HG03439 (cell line): ENCODE results near the gene ACKR2.
A peak's percentile ranks its signal among the peaks of the same experiment; 100 is the strongest.

Experiments used
- ATAC-seq: cut with Tn5 transposase; IDR thresholded peaks from one replicate; pipeline ENCODE4 v1.9.1; 2021; ENCODE audit warnings: mild to moderate bottlenecking, moderate library complexity; ENCODE audit not compliant: unreplicated experiment

ACKR2 gene

DNA sequence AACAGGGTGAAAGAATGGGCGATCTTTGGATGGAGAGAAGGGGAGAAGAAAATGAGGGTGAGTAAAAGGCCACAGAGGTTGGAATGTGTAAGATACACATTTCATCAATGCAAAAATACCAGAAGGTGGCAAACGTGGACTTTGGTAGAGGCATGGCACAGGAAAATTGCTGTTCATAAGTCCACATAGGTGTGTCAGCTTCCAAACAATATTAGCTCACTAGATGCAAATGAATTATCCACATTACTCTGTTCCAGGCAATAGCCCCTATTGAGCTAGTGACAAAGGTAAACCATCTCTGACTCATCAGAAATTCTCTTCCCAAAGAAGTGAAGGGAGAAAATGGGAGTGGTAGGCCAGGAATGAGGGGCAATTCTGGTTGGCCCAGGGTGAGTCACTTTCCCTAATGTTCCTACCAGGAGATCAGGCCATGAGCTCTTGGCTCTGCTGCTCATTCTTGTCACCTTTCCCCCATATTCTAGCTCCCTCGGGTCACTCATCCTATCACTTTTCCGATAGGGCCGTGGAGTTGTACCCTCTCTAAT is 19.9 kb downstream of the ACKR2 start:
- ATAC-seq = no peak

- ATAC-seq = no peak
Measured at GRCh38 chr3:42829628-42830436, 20.6 kb downstream of the ACKR2 start.

GRCh38 chr3:42830437-42831320 is 21.4 kb downstream of the ACKR2 start:
- no peak for ATAC-seq

DNA sequence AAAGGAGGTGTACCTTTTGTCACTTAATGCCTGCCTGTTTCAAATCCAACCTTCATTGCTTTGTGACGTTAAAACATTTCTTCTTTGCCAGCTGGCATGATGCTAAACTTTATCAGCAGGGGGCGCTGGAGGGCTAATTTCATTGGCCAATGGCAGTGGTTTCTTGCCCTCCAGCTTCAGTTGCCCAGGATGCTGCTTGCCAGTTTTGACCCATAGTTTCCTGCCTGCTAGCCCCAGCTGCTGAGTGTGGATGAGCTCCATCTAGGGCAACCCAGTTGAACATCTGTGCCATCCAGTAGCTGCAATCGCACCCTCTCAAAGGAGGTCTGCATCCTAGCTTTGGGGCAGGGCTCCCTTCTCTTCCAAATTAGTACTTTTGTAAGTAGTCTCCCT is 22.1 kb downstream of the ACKR2 start:
- no peak for ATAC-seq

- ATAC-seq = no peak
Measured at GRCh38 chr3:42836150-42837123, 27.2 kb downstream of the ACKR2 start.

- no peak for ATAC-seq
Measured at GRCh38 chr3:42838571-42838970, 29.3 kb downstream of the ACKR2 start.

DNA sequence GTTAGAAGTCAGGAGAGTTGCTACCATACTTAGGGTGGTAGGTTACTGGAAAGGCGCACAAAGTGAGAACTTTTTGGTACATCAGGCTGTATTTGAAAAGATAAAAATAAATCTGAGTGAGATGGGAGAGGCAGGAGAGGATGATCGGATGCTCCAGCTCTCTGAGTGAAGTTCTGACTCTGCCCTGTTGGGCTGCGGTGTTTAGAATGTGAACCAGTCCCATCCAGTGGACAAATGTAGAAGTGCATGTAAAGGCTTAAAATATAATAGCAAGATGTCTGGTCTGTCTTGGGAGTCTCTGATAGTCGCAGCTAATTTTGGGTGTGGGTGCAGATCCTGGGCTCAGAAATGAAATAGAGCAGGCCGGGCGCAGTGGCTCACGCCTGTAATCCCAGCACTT is 30.4 kb downstream of the ACKR2 start:
- peak; percentile 97 for ATAC-seq

GRCh38 chr3:42841332-42841731 is 32.1 kb downstream of the ACKR2 start:
- no peak for ATAC-seq

- ATAC-seq = no peak
Measured at GRCh38 chr3:42843713-42844411, 34.6 kb downstream of the ACKR2 start.

- no peak for ATAC-seq
Measured at GRCh38 chr3:42844412-42844713, 35.1 kb downstream of the ACKR2 start.

- no peak for ATAC-seq
Measured at GRCh38 chr3:42844815-42845214, 35.6 kb downstream of the ACKR2 start.

GRCh38 chr3:42846685-42847522 is 37.7 kb downstream of the ACKR2 start:
- ATAC-seq = peak; percentile 69

DNA sequence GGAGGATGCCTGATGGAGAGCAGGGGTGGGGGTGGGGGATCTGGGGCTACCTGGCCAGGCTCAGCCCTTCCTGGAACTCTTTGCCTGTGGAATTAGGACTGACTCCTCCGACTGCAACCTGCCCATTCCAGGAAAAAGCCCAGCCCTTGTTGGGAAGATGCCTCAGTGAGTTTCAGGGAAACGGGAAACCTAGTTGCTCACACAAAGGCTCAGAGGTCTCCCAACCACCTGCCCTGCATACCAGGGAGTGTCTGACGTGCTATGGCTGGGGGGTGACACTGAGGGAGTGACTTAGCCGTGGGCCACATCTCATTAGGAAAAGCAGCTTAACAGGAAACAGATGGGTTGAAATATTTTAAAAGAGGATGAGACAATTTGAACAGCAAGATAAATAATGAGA is 38.5 kb downstream of the ACKR2 start:
- no peak for ATAC-seq

GRCh38 chr3:42849017-42849416 is 39.8 kb downstream of the ACKR2 start:
- ATAC-seq = no peak

DNA sequence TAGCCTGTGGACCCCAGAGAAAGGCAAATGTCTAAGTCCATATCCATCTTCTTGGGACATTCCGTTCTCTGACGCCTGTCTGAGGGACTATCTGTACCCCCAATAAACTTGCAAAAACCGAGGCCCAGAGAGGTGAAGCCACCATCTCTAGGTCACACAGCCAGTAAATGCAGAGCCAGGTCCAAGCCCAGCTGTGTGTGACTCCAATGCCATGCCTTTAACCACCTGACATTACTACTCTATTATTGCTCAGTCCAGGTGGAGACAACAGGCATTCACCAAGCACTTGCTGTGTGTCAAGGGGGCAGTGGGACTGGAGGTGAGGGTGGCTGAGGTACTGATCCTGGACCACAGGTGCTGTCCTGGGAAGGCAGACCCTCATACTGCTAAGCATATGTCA is 41.0 kb downstream of the ACKR2 start:
- ATAC-seq = no peak

DNA sequence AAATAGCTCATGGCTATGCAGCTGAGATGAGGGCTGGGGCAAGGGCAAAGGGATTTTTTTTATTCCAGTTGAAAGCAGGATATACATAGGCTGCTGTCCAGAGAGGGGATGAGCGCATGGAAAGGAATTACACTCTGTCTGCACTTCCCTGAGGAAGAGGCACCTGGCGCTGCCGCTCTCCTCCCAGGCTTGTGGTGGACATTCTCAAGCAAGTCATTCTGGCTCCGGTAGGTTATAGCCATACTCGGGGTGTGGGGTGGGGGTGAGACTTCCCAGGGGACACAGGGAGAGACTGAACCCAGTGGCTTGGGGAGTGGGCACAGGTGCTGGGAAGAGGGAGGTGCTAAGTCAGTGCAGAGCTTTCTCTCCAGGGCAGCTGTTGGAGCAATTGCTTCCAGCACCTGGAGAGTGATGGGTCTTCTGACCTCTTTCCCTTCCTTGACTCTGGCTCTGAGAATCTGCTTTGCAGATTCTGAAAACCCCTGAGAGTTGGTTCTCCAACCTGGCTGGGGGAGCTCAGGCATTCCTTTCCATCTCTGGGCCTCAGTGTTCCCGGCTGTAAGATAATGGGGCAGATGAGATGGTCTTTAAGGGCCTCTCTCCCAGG is 42.1 kb downstream of the ACKR2 start:
- ATAC-seq = no peak

DNA sequence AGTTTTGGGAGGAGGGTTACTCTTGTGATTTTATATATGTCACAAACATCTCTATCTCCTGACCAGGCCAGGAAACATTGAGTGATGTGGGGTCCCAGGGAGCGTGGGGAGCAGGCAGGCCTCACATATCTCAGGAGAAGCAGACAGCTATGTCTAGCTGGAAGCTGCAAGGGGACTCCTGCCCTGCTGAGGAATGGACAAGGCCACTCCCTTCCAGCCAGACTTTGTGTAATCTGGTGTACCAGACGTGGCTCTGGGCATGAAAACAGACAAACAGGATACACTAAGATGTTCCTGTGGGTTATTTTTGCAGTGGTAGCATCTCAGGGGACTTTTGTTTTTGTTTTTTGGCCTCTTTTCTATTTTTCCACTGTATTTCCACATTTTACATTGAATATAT is 43.2 kb downstream of the ACKR2 start:
- ATAC-seq = no peak

DNA sequence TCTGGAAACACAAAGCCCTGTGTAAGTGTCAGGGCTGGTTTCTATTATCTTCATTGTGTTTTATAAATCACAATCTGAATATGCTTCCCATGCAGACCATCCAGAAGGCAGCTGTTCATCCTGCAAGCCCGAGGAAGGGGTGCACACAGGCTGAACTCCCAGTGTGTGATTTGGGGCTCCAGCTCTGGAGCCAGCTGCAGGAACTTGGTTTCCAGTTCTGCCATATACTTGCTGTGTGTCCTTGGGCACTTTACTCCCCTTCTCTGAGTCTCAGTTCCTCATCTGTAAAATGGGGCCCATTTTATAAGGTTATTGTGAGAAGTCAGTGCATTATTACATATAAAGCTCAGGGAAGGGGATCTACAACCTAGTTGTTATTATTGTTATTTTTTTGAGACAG is 43.8 kb downstream of the ACKR2 start:
- ATAC-seq = no peak

GRCh38 chr3:42853739-42854302 is 44.6 kb downstream of the ACKR2 start:
- no peak for ATAC-seq
